GM19035 (cell line): ENCODE results near the gene ACADL.

ENCODE experiments used
- ATAC-seq: cut with Tn5 transposase; IDR thresholded peaks from one replicate; pipeline ENCODE4 v1.9.1; 2021; ENCODE audit not compliant: unreplicated experiment

Gene ACADL

DNA sequence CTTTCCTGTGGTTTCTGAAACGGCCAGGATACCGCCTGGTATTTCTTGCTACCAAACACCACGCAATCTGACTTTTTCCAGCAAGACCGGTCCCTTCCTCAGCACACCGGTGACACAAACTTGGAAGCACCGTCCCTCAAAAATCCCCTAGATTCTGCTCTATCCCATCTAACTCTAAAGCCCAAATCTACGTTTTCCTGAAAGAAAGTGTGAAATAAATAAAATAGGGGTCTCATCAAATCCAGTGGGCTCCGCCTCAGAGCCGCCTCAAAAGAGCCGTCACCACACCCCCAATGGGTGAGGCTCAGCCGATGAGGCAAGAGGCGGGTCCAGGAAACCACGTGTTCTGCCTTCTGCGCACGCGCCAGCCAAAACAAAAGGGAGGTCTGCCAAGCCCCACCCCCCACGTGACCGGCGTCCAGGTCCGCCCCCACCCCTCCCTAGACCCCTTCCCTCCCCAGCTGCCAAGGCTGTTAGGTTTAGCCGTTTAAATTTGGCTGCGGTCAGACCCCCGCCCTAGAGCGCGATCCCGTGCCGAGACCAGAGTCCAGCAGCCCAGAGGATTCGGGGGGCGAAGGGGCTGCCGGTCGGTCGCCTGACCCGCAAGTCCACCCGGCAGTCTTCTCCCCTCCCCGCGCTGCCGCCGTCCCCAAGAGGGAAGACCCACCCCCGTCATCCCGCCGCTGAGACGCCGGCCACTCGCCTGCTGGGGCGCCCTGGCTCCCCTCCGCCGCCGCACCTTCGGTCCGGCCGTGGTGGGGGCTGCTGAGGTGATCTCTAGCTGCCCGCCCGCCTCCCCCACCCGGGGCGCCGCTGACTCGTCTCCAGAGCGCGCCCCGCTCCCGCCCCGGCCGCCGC lies 54.6 kb downstream of the ACADL start:
- ATAC-seq, result peak; percentile 72

DNA sequence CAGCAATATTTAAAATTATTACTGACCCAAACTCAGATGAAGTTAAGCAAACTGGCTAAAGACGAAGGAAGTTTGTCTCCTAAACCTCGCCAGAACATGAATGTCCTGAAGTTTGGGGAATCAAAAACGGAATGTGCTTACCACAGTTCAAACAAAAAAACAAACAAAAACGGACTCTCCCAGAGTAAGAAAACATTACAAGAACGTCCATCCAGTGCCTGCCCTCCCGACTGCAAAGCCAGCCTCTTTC lies 55.1 kb downstream of the ACADL start:
- no peak for ATAC-seq

DNA sequence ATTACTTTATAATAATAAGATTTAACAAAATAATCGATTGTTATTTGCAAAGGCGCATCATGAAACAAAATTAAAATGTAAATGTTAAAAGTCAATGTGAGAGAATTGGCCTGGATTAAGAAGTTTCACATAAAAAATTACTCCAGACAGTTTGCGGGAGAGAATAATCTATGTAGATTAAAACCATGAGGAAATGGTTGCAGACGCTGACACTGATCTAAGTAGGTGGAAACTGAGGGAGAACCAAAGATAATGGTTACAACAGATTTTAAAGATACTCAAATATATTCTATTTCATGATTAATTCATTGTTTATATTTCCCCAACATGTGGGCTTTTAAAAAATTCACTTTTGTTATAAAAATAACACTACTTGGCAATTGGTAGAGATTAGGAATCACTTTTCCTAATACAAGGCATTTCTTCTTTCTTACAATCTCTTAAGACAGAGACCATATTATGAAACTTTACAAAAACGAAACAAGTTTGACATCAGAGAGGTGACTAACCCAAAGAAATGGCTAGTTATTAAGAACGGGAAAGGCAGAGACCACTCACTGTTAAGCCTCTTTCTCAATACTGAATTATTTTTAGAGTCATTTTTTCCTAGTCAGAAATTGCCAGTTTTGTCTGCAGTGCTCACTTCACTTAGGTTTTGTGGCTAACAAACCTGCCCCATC lies 55.6 kb downstream of the ACADL start:
- peak; percentile 19 for ATAC-seq

DNA sequence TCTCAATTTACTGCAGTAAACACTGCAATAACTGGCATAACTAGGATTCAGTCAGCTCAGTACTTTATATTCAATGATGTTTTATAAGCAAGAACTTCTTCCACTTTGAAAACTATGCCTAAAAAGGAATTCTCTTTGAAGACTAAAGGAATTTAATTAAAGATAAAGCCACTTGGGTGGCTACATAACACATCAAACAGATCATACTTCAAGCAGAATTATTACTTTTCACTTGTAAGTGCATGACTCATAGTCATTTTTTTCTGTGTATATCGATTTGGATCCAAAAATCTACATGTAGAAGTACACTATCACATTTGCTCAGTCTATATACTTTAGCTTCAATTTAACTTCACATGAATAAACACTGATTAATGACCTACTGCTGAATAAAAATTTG lies 58.0 kb downstream of the ACADL start:
- no peak for ATAC-seq

DNA sequence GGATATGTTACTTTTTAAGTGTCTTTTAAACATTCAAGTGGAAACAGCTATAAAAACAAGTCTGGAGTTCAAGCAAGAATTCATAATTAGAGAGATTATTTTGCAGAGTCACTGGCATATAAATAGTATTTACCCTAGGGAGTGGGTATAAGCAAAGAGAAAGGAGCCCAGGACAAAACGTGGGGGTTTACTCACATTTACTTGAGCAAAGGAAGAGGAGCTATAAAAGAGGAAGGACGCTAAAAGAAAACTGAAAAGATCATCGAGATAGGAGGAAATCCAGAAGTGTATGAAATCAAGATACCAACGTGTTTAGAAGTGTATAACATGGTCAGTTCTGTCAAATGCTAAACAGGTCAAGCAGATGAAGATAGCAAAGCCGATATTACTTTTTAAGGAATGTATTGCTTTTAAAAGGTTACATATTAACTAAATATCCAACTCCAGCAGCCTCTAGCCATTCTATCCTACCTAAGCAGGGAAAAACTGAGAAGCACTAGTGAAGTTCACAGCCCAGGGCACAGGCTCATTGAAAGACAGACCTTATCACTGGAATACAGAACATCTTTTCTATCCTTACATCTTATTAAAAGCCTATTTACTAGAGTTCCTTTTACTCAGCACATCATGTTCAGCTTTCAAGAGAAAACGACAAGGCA lies 62.7 kb downstream of the ACADL start:
- no peak for ATAC-seq

DNA sequence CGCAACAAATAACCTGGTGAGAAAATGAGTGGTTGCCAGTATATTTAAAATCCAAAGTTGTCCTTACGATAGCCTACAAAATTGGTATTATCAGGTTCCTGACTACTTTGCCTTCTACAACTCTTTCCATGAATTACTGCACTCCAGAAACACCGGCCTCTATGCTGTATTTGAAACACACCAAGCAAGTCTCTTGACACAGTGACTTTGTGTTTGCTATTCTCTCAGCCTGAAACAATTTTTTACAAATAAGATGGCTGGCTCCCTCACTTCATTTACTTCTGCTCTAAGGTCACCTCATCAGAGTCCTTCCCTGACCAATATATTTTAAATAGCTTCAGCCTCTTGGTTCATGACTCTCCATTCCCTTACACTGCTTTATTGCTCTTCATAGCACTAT lies 66.2 kb downstream of the ACADL start:
- no peak for ATAC-seq

DNA sequence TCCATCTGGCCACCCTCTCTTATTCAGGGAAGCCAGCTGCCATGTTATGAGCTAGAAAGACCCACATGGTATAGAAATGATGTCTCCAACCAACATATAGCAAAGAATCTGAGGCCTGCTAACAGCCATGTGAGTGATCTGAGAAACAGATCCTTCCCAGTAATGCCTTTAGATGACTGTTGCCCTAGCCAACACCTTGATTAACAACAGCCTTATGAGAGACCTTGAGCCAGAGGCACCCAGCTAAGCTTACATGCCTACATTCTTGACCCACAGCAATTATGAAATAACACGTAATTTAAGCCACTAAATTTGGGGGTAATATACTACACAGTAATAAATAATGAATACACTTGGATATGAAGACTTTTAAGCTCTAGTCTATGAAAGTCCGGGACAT lies 67.0 kb downstream of the ACADL start:
- no peak for ATAC-seq

DNA sequence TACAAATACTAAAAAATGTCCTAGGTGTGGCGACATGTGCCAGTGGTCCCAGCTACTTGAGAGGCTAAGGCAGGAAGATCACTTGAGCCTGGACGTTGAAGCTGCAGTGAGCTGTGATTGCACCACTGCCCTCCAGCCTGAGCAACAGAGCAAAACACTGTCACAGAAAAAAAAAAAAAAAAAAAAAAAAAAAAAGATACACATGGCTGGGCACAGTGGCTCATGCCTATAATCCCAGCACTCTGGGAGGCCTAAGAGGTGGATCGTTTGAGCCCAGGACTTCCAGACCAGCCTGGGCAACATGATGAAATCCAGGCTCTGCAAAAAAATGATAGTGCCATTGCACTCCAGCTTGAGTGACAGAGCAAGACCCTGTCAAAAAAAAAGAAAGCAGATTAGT lies 67.7 kb downstream of the ACADL start:
- no peak for ATAC-seq

DNA sequence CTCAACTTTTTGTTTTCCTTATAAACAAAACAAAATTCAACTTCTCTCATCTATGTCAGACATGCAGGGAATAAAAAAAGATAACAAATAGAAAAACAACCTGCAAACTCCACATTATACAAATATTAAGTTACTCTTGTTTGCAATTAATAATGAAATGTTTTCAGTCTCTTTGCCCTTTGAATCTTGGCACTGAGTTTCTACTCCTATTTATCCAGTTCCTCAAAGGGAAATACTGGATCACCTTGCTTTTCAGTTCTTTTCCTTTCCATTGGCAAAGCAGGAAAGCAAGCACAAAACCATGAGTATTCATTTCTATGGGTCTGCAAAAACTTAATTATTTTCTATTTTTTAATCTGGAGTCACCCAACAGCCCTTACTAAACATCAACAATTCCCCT lies 77.6 kb downstream of the ACADL start:
- ATAC-seq, result no peak
